Skeletal muscle satellite cell (primary cell): ENCODE data around the gene SPTBN2.
A peak's percentile ranks its signal among the peaks of the same experiment; 100 is the strongest.

ENCODE experiments used
- H3K27me3 ChIP-seq: 2 replicates; pipeline ENCODE4 v1.7.0; 2013; ENCODE audit warnings: low read length; ENCODE audit not compliant: control insufficient read depth, insufficient read depth
- H3K36me3 ChIP-seq: 2 replicates; pipeline ENCODE4 v1.7.0; 2013; ENCODE audit warnings: mild to moderate bottlenecking, control low read depth, low read length; ENCODE audit not compliant: insufficient read depth
- H3K4me1 ChIP-seq: 2 replicates; pipeline ENCODE4 v1.7.0; 2013; ENCODE audit warnings: low read length; ENCODE audit not compliant: control insufficient read depth, insufficient read depth
- H3K4me2 ChIP-seq: 2 replicates; pipeline ENCODE4 v1.7.0; 2013; ENCODE audit warnings: mild to moderate bottlenecking, low read length
- H3K4me3 ChIP-seq: 2 replicates; pipeline ENCODE4 v1.7.0; 2013; ENCODE audit warnings: low read length
- H3K9ac ChIP-seq: 2 replicates; pipeline ENCODE4 v1.7.0; 2013; ENCODE audit warnings: mild to moderate bottlenecking, low read depth, low read length, moderate library complexity
- H3K9me3 ChIP-seq: replicated peaks from 2 replicates; pipeline ENCODE4 v1.7.0; 2013; ENCODE audit warnings: mild to moderate bottlenecking, control low read depth, low read length

Gene SPTBN2

DNA sequence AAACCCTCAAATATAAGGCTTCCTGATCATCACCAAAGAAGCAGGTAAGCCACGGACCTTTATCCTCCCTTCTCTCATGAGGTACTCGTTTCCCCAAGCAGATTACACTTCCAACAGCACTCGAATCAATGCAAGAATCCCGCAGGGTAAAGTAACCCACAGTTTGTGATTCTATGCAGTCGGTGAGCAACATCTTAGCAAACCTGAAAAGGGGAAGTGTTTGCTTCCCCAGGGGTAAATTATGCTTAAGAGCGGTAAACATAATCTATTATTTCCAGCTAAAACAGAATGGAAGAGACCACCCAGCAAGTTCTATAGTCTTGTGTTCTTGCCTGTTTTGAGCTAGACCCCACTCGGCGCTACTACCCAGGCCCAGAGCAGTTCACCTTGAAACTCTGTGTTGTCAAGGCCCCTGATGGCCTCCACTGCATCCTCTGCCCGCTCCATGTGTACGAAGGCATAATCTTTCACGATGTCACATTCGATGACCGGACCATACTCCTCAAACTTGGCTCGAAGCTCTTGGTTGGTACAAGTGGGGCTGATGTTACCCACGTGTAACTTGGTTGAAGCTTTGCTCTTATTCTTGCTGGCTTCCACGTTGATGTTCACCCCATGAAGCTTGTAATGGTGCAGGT is 52.6 kb downstream of the SPTBN2 start:
- H3K36me3 ChIP-seq: peaks cover 18% of the 10 kb centered on the region
- peak overlapping the region; percentile 81 for H3K4me3 ChIP-seq
- H3K9ac ChIP-seq: no peak overlapping the region
- H3K4me1 ChIP-seq: peaks cover 23% of the 10 kb centered on the region
- peak overlapping the region; percentile 94 for H3K4me2 ChIP-seq
- no peaks in the 10 kb centered on the region for H3K9me3 ChIP-seq
- no peaks in the 10 kb centered on the region for H3K27me3 ChIP-seq

DNA sequence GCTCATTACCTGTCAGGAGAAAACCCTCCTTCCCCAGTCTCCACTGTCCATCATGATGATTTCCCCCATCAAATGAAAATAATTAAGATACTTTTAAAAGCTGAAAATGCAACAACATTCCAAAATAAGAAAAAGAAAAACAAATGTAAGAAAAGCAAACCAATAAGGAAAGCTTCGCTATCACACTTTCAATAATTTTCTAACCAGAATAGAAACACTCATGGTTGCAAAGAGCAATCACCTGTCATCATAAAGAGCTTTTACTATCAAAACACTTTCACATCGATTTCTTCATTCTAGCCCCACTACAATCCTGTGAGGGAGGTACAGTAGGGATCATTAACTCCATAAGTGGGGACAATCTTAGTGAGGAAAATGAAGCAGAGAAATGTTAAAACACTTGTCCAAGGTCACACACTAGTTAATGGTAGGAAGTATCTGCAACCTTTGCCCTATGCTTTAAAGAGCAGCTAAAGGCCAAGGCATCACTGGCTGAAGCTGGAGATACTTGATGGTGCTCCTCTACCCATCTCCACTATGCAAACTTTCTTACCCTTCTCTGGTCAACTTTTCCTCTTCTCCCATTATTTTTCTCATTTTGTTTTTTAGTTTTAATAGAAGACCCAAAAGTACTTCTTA is 53.9 kb downstream of the SPTBN2 start:
- no peak overlapping the region for H3K4me3 ChIP-seq
- no peak overlapping the region for H3K9ac ChIP-seq

DNA sequence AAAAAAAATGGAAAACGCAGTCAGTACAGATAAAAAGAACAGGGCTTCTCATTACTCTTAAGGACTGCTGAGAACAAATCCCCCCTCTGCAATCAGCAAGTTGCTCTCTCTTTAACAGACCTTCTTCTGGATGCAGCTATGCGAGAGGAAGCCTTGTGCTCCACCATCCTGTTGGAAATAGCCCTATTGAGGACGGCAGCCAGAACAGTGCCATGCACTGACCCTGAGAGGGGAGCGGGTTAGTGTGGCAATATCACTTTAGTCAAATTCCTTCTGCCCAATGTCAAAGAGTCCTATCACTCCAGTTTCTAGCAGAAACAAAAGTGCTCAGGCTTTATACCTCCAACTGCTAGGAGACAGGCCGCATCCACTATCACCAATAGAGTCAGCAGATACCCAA is 58.2 kb downstream of the SPTBN2 start:
- peaks cover under 1% of the 10 kb centered on the region for H3K4me1 ChIP-seq
- H3K4me3 ChIP-seq: no peak overlapping the region
- H3K9me3 ChIP-seq: no peaks in the 10 kb centered on the region
- H3K27me3 ChIP-seq: no peaks in the 10 kb centered on the region
- H3K36me3 ChIP-seq: peaks cover 46% of the 10 kb centered on the region
- H3K9ac ChIP-seq: no peak overlapping the region
- no peak overlapping the region for H3K4me2 ChIP-seq

More for the DNA sequence above, 53.9 kb downstream of the SPTBN2 start:
- Histone ChIP-seq H3K9me3 (no peaks in the 10 kb centered on the region), H3K36me3 (peaks cover 22% of the 10 kb centered on the region), H3K27me3 (no peaks in the 10 kb centered on the region), H3K4me1 (peaks cover 23% of the 10 kb centered on the region), H3K4me2 (peak overlapping the region; percentile 31)

DNA sequence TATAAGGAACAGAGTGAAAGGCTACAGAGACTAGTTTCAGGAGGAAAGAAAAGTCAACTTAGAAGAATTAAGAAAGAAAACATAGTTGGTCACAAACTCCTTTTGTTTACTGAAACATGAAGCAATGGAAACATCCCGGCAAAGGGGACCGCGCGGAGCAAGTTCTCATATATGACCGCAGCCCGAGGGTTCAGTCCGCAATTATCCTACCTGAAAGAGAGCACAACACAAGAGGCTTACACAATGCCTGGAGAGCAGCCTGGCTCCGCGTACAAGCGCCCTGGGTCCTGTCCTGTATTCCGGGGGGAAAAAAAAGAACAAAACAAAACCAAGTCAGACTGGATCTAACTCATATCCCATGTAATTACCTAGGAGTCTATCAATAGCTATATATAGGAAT is 63.6 kb downstream of the SPTBN2 start:
- Histone ChIP-seq H3K9ac (no peak overlapping the region), H3K4me1 (no peaks in the 10 kb centered on the region), H3K27me3 (no peaks in the 10 kb centered on the region), H3K36me3 (peaks cover 63% of the 10 kb centered on the region), H3K4me2 (no peak overlapping the region), H3K9me3 (no peaks in the 10 kb centered on the region), H3K4me3 (no peak overlapping the region)

DNA sequence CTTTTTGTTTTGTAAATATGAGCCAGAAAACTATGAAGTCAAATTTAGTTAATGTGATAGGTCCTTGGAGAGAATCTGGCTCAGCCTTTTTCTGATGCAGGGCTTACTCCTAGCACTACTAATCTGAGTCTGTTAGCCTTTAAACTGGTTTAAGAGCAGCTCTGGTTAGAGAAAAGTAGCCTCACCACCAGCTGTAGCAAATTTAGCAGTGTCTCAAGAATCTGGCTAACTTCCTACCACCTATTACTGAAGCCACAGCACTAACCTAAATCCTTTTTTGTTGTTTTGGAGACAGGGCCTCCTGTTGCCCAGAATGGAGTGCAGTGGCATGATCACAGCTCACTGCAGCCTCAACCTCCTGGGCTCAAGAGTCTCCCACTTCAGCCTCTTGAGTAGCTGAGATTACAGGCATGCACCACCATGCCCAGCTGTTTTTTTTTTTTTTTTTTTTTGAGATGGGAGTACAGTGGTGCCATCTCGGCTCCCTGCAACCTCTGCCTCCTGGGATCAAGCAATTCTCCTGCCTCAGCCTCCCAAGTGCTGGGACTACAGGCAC is 65.2 kb downstream of the SPTBN2 start:
- Histone ChIP-seq H3K4me3 (no peak overlapping the region), H3K36me3 (peaks cover 70% of the 10 kb centered on the region), H3K27me3 (no peaks in the 10 kb centered on the region), H3K4me1 (no peaks in the 10 kb centered on the region), H3K9me3 (no peaks in the 10 kb centered on the region), H3K9ac (no peak overlapping the region), H3K4me2 (no peak overlapping the region)

DNA sequence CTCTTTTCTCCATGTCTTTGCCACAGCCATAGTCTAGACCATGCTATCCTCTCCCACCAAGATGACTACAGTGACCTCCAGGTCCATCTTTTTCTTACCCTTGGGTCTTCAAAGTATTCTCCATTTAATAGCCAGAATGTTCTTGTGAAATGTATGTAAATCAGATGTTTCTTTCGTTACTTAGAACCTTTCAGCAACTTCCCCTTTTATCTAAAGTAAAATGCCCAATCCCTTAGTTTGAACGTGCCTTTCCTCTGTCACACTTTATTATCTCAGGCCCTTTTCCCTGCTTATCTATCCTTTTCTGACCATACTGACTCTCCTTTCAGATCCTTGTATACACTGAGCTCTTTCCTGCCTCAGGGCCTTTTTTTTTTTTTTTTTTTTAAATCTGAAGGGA is 69.3 kb downstream of the SPTBN2 start:
- Histone ChIP-seq H3K27me3 (no peaks in the 10 kb centered on the region), H3K9ac (no peak overlapping the region), H3K36me3 (peaks cover 39% of the 10 kb centered on the region), H3K4me3 (no peak overlapping the region), H3K4me1 (no peaks in the 10 kb centered on the region), H3K4me2 (no peak overlapping the region), H3K9me3 (no peaks in the 10 kb centered on the region)

DNA sequence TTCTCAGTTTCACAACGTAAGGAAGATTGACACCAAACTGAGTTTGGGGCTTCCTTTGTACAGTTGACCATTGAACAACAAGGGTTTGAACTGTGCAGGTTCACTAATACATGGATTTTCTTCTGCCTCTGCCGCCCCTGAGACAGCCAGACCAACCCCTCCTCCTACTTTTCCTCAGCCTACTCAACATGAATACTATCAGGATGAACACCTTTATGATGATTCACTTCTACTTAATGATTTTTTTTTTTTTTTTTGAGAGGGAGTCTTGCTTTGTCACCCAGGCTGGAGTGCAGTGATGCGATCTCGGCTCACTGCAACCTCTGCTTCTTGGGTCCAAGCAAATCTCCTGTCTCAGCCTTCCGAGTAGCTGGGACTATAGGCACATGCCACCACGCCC is 75.9 kb downstream of the SPTBN2 start:
- Histone ChIP-seq H3K36me3 (peaks cover 42% of the 10 kb centered on the region), H3K4me1 (no peaks in the 10 kb centered on the region), H3K4me3 (no peak overlapping the region), H3K4me2 (no peak overlapping the region), H3K9me3 (no peaks in the 10 kb centered on the region), H3K27me3 (no peaks in the 10 kb centered on the region), H3K9ac (no peak overlapping the region)

DNA sequence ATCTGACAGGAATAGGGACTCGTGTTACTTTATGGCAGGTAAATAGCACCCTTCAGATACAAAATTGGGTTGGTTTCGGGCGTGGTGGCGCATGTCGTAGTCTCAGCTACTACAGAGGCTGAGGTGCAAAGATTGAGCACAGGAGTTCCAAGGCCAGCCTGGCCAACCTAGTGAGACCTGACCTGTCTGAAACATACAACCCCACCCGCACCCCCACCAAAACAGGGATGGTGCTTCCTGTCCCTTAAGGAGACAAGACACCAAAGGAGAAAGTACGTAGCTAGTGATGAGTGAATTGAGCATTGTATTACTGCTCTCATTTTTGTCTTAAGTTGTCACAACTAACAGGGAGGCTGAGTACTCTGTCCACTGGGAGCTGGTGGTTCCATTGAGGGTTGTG is 76.4 kb downstream of the SPTBN2 start:
- H3K27me3 ChIP-seq: no peaks in the 10 kb centered on the region
- no peaks in the 10 kb centered on the region for H3K4me1 ChIP-seq
- no peak overlapping the region for H3K9ac ChIP-seq
- no peaks in the 10 kb centered on the region for H3K9me3 ChIP-seq
- no peak overlapping the region for H3K4me3 ChIP-seq
- peaks cover 45% of the 10 kb centered on the region for H3K36me3 ChIP-seq
- H3K4me2 ChIP-seq: no peak overlapping the region

DNA sequence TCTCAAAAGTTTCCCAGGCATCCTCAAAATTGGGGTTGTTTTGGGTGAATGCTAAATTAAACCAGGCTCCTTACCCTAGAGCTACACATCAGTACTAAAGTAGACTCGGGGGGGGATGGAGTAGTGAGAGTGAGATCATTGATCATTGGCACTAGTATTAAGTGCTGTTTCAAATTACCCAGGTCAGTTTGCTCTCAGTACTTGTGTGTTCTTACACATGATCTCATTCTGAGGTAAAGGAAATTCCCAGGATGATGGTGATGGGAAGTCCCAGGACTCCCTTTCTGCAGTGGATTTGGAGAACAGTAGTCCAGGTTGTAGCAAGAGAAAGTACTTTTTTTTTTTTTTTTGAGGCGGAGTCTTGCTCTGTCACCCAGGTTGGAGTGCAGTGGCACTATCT is 78.0 kb downstream of the SPTBN2 start:
- no peaks in the 10 kb centered on the region for H3K4me1 ChIP-seq
- H3K4me3 ChIP-seq: no peak overlapping the region
- no peak overlapping the region for H3K9ac ChIP-seq
- no peaks in the 10 kb centered on the region for H3K9me3 ChIP-seq
- peaks cover 61% of the 10 kb centered on the region for H3K36me3 ChIP-seq
- H3K4me2 ChIP-seq: no peak overlapping the region
- no peaks in the 10 kb centered on the region for H3K27me3 ChIP-seq

DNA sequence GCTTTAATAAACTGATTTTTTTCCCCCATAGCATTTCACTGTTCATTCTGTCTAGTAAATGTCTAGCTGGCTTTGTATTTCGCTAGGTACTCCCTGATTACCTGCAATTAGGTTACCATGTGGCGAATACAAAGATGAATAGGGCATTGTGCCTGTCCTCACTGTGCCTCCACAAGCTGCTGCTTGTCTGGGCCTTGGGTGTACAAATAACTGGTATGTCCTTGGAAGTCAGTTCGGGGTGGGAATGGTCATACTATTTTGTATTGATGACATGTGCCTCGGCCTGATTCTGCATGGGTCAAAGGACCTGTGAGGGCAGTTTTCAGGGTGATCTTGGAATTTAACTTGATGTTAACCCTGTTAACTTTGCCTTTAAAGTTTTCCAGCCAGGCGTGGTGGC is 79.1 kb downstream of the SPTBN2 start:
- H3K4me3 ChIP-seq: no peak overlapping the region
- H3K36me3 ChIP-seq: peaks cover 68% of the 10 kb centered on the region
- no peaks in the 10 kb centered on the region for H3K9me3 ChIP-seq
- H3K9ac ChIP-seq: no peak overlapping the region
- peaks cover 4% of the 10 kb centered on the region for H3K4me1 ChIP-seq
- H3K27me3 ChIP-seq: no peaks in the 10 kb centered on the region
- H3K4me2 ChIP-seq: no peak overlapping the region

DNA sequence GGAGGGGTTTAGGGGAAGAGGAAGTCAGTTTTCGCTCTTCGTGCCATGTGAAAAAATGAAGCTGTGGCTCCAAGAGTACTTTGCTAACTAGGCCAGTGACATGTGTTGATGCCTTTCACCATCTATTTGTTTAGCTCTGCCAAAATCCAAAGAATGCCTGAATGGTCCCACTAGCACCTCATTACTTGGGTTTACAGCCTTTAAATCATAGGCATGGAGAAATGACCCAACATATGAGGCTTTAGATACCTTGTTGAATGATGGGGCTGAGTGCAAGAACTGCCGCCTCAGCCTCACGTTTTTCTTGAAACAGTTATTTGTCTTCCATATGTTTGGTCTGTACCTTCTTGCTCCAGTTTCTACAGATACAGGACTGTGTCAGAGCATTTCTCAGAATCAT is 82.2 kb downstream of the SPTBN2 start:
- H3K4me3 ChIP-seq: no peak overlapping the region
- no peaks in the 10 kb centered on the region for H3K27me3 ChIP-seq
- H3K9ac ChIP-seq: no peak overlapping the region
- no peaks in the 10 kb centered on the region for H3K9me3 ChIP-seq
- H3K4me2 ChIP-seq: no peak overlapping the region
- H3K36me3 ChIP-seq: peaks cover 83% of the 10 kb centered on the region
- H3K4me1 ChIP-seq: peaks cover 34% of the 10 kb centered on the region
